Omental fat pad (tissue), 4 donors: Measurements from ENCODE around the gene HLA-DQA1. TPM values are rescaled to one million over a fixed set of nuclear protein-coding genes. Genes with fewer than 3 reads are reported as not detected.

Experiments
- ATAC-seq: fragments of 150-250 bp; one replicate; pipeline ENCODE4 v1.9.1; 2016; ENCODE audit warnings: mild to moderate bottlenecking, moderate library complexity; ENCODE audit not compliant: low FRiP score
- DNase-seq: peaks from one replicate; pipeline ENCODE4 v3.0.0-alpha.2; 2019; ENCODE audit warnings: low spot score
- CTCF ChIP-seq, 3 donors: fragments of 450-650 bp; IDR thresholded peaks; one replicate each; pipeline ENCODE4 v1.5.1; 2016 to 2017; ENCODE audit warnings: antibody characterized with exemption in 3 of 3, mild to moderate bottlenecking in 3 of 3, moderate library complexity in 2 of 3
- total RNA-seq, 4 donors: library from RNA; depleted of rRNA; stranded (reverse); fragments of >200 nt; gene quantifications; one replicate each; pipeline ENCODE4 v1.1.0, GENCODE V29; 2016

Gene HLA-DQA1
- total RNA-seq, 4 donors from 2014 or later, result 1.8 to 14.5 (median 6.8) TPM

GRCh38 chr6:32659856-32660595, 22.8 kb downstream of the HLA-DQA1 start:
- no peak for TF ChIP-seq CTCF (IDR thresholded peaks at IDR 0.05)

DNA sequence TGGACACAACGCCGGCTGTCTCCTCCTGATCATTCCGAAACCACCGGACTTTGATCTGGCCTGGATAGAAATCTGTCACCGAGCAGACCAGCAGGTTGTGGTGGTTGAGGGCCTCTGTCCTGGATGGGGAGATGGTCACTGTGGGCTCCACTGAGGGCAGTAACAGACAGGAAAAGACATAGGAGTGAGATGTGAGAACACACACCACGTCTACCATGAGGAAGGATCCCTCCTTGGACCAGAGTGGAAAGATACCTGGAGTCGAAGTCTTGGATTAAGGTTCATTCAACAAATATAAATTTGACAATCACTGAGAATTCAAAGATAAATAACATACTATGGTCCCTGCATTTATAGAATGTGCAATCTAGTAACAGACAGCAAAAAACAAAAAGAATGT, 24.9 kb downstream of the HLA-DQA1 start:
- TF ChIP-seq CTCF (IDR thresholded peaks at IDR 0.05), result no peak
- DNase-seq (no peak), ATAC-seq (no peak)

More at GRCh38 chr6:32659856-32660595, 22.8 kb downstream of the HLA-DQA1 start:
- DNase-seq (no peak), ATAC-seq (no peak)

DNA sequence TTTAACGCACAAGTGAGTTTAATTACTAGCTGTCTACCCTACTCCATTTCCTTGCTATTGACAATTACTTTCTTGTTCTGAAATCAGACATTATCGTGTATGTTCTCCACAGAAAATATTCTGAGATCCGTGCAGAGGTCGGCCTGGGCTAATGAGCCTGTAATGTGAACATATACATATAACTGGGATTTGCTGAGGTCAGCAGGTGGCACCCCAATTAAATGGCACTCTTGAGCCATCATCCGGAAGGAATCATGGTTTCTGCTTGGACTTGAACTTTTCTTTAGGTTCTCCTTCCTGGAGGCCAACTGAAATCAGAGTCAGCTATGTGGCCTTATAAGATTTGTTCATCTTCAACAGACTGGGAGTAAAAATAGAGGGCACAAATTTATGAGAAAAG, 25.6 kb downstream of the HLA-DQA1 start:
- TF ChIP-seq CTCF (IDR thresholded peaks at IDR 0.05), result no peak
- no peak for ATAC-seq
- DNase-seq, result no peak

- DNase-seq (no peak), ATAC-seq (no peak)
- no peak for TF ChIP-seq CTCF (IDR thresholded peaks at IDR 0.05)
These were observed 27.1 kb downstream of the HLA-DQA1 start for GRCh38 chr6:32664354-32664753.

DNA sequence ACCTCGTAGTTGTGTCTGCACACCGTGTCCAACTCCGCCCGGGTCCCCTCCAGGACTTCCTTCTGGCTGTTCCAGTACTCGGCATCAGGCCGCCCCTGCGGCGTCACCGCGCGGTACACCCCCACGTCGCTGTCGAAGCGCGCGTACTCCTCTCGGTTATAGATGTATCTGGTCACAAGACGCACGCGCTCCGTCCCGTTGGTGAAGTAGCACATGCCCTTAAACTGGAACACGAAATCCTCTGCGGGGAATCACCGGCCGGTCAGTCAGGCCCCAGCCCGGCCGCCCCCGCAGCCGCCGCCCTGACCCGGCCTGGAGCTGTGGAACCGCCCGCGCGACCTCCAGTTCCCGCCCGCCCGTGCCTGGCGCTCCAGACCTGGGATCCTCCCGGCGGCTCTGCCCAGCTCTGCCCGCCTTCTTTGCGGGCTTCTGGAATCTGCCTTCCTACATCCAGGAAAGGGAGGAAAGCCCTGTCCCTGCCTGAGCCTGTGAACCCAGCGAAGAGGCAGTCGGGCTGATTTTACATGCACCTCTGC, 27.7 kb downstream of the HLA-DQA1 start:
- ATAC-seq, result peak; percentile 58
- no peak for TF ChIP-seq CTCF (IDR thresholded peaks at IDR 0.05)
- no peak for DNase-seq

DNA sequence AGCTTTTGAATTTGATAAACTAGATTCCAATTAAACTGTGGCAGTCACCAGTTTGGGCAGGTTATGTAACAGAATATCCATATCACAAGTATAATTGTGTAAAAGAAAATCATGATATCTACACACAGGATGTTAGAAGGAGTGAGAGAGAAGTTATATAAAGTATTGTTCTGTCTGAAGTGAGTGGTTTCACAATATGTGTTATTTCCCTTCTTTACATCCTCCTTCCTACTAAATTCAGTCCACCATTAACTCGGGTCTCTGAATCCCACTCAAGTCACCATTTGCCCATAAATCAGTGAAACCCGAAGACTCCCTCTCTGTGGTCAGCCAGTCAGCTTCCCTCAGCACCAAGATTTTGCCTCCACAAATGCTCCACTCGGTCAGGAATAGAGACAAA, 28.5 kb downstream of the HLA-DQA1 start:
- TF ChIP-seq CTCF (IDR thresholded peaks at IDR 0.05), result no peak
- ATAC-seq (no peak), DNase-seq (no peak)
